Thoracic aorta (tissue), 2 donors: ENCODE measurements around the gene HDAC7. TPM values are rescaled to one million over a fixed set of nuclear protein-coding genes. Genes with fewer than 3 reads are reported as not detected.
A peak's percentile ranks its signal among the peaks of the same experiment; 100 is the strongest.

ENCODE experiments used
- ATAC-seq: fragments of 150-250 bp; one replicate; pipeline ENCODE4 v1.8.0; 2017; ENCODE audit warnings: low read depth; ENCODE audit not compliant: insufficient number of reproducible peaks, low FRiP score
- DNase-seq: peaks from one replicate; pipeline ENCODE4 v3.0.0-alpha.2; 2020; ENCODE audit warnings: low spot score
- H3K27ac ChIP-seq, 2 donors: fragments of 200-600 bp; sonication (generic); 1 replicate in 1 of 2; 2 replicates in 1 of 2; pipeline ENCODE4 v1.5.1; 2016; ENCODE audit warnings: mild to moderate bottlenecking in 2 of 2, moderate library complexity in 2 of 2
- H3K27me3 ChIP-seq: fragments of 200-600 bp; sonication (generic); replicated peaks from 2 replicates; pipeline ENCODE4 v1.6.0; 2016; ENCODE audit warnings: mild to moderate bottlenecking; ENCODE audit not compliant: insufficient read depth
- H3K36me3 ChIP-seq: fragments of 200-600 bp; sonication (generic); one replicate; pipeline ENCODE4 v1.5.1; 2016
- H3K4me1 ChIP-seq, 2 donors: fragments of 200-600 bp; sonication (generic); 1 replicate in 1 of 2; 2 replicates in 1 of 2; pipeline versions ENCODE4 v1.5.1 to v1.6.0; 2016; ENCODE audit warnings: low read depth in 2 of 2, mild to moderate bottlenecking in 1 of 2; ENCODE audit not compliant: control insufficient read depth in 1 of 2
- H3K4me3 ChIP-seq: fragments of 200-600 bp; sonication (generic); 2 replicates; pipeline ENCODE4 v1.5.1; 2016; ENCODE audit warnings: mild to moderate bottlenecking
- H3K9me3 ChIP-seq: fragments of 200-600 bp; sonication (generic); 2 replicates; pipeline ENCODE4 v1.5.1; 2016
- CTCF ChIP-seq: fragments of 200-600 bp; sonication (generic); IDR thresholded peaks from one replicate; pipeline ENCODE4 v1.5.1; 2019; ENCODE audit warnings: antibody characterized with exemption
- total RNA-seq, 2 donors: library from RNA; depleted of rRNA; stranded (reverse); fragments of >200 nt; gene quantifications; one replicate each; pipeline versions ENCODE4 v1.1.0 to v1.2.3, GENCODE V29; 2016

HDAC7 gene
- total RNA-seq, 2 donors from 2014 or later, result 77.8 to 112 TPM

DNA sequence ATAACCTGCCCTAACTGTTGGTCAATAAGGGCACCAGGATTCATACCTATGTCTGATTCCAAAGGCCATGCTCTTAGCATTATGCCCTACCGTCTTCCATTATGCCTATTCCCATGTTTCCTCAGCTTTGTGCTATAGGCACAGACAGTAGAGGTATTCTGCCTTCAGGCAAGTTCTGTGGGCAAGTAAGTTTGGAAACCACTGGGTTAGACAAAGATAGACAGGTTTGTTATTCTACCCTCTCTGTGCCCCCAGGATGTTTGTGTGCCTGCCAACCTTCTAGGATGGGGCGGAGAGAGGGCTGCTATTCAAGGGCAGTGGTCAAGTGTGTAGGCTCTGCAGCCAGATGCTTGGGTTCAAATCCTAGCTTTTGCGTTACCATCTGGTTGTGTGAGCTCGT lies 65.6 kb downstream of the HDAC7 start:
- peak overlapping the region; percentile 96 for H3K27ac ChIP-seq
- no peaks in the 10 kb centered on the region for H3K9me3 ChIP-seq
- H3K4me3 ChIP-seq, result peak overlapping the region; percentile 45
- H3K27me3 ChIP-seq, result no peaks in the 10 kb centered on the region
- TF ChIP-seq CTCF, result no peak
- H3K4me1 ChIP-seq, result peaks cover 43 to 77% of the 10 kb centered on the region in 2 donors
- H3K36me3 ChIP-seq, result peaks cover 11% of the 10 kb centered on the region
- DNase-seq (no peak), ATAC-seq (no peak)

DNA sequence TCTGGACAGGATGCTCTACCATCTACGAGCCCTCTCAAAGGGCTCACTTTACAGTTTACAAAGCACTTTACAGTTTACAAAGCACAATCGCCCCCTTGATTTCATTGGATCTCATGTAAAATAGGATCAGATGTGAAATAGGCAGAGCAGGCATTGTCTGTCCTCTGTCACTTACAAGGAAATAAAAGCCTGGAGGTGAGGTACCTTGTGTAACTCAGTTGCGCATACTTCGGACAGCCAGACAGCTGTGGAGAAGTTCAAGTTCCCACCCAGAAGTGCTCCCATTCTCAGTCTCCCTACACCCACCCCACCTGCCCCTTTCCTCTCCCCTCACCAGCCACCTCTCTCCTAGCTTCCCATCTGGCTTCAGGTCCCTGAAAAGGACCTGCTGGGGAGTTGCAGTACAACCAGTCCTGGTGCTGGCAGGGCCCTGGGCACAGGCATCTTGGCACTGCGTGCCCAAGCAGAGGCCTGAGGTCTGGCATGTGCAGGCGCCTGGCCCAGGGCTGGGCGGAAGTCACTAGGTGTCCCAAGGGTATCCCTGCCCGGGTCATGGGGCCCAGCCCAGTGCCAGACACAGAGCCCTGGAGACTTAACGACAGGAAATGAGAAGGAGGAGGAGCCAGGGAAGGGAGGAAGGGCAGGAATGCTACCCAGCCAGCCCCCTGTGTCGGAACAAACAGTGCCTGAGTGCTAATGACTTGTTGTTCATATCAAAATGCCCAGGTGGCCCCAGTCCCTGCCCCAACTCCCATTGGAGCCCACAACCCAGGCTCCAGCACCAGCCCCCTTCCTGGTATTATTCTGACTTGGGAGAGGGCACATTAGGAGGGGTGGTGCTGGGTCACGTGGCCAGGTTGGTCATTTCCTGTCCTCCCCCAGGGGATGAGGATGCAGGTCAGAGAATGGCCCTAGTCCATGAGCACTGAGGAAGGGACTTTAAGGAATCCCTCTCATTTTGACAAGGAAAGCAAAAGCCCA lies 66.4 kb downstream of the HDAC7 start:
- H3K27me3 ChIP-seq, result no peaks in the 10 kb centered on the region
- peak overlapping the region; percentile 96 for H3K27ac ChIP-seq
- peaks cover 13% of the 10 kb centered on the region for H3K36me3 ChIP-seq
- H3K4me3 ChIP-seq, result peak overlapping the region; percentile 45
- TF ChIP-seq CTCF, result peak; percentile 26
- no peaks in the 10 kb centered on the region for H3K9me3 ChIP-seq
- H3K4me1 ChIP-seq, result peaks cover 42 to 73% of the 10 kb centered on the region in 2 donors
- DNase-seq, result peak; percentile 73
- peak; percentile 77 for ATAC-seq

GRCh38 chr12:47752552-47752951 lies 67.2 kb downstream of the HDAC7 start:
- Histone ChIP-seq H3K4me1 (peaks cover 36 to 66% of the 10 kb centered on the region in 2 donors), H3K27me3 (no peaks in the 10 kb centered on the region), H3K36me3 (peaks cover 20% of the 10 kb centered on the region), H3K9me3 (no peaks in the 10 kb centered on the region), H3K4me3 (no peak overlapping the region), H3K27ac (peak overlapping the region; percentile 96)
- TF ChIP-seq CTCF, result no peak
- DNase-seq, result no peak
- no peak for ATAC-seq

GRCh38 chr12:47752121-47752520 lies 67.6 kb downstream of the HDAC7 start:
- Histone ChIP-seq H3K27ac (peak overlapping the region; percentile 96), H3K27me3 (no peaks in the 10 kb centered on the region), H3K4me1 (peaks cover 34 to 61% of the 10 kb centered on the region in 2 donors), H3K9me3 (no peaks in the 10 kb centered on the region), H3K36me3 (peaks cover 22% of the 10 kb centered on the region), H3K4me3 (no peak overlapping the region)
- ATAC-seq (no peak), DNase-seq (no peak)
- no peak for TF ChIP-seq CTCF

DNA sequence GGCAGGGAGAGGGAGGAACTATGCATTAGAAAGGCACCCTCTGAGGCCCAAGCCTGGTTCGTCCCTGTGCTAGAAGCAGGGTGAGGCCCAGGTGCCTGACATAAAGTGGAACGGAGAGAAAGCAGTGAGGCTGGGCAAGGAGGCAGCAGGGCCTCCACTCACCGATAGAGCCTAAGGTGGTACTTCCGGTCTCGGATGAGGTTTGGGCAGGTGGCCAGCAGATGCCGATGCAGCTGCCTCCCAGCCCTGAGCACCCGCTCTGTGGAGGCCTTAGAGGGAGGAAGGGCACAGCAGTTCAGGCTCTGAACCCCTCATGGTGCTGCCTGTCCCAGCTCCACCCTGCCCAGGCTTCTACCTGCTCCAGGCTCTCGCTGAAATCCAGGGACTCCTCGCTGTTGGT lies 68.1 kb downstream of the HDAC7 start:
- no peaks in the 10 kb centered on the region for H3K27me3 ChIP-seq
- DNase-seq (no peak), ATAC-seq (no peak)
- H3K27ac ChIP-seq, result no peak overlapping the region
- no peak overlapping the region for H3K4me3 ChIP-seq
- no peaks in the 10 kb centered on the region for H3K9me3 ChIP-seq
- peaks cover 27% of the 10 kb centered on the region for H3K36me3 ChIP-seq
- TF ChIP-seq CTCF, result no peak
- peaks cover 34 to 56% of the 10 kb centered on the region in 2 donors for H3K4me1 ChIP-seq
